WTC11 (cell line): Measurements from ENCODE around the gene LACTBL1.

Experiments
- CTCF ChIP-seq: fragments of 200-600 bp; IDR thresholded peaks from 2 replicates; pipeline ENCODE4 v1.8.0; 2022; ENCODE audit warnings: antibody characterized with exemption
- E2F1 ChIP-seq: sonication (generic); formaldehyde crosslinking; IDR thresholded peaks from 2 replicates; pipeline ENCODE4 v1.8.0; 2022; ENCODE audit warnings: mild to moderate bottlenecking, missing genetic modification reagents
- ZNF232 ChIP-seq: sonication (generic); formaldehyde crosslinking; IDR thresholded peaks from 2 replicates; pipeline ENCODE4 v1.8.0; 2022; ENCODE audit warnings: mild to moderate bottlenecking, missing genetic modification reagents

- TF ChIP-seq E2F1 (CRISPR knock-in tag) = no peak
- TF ChIP-seq CTCF = no peak
- TF ChIP-seq ZNF232 (CRISPR knock-in tag) = no peak
Measured at GRCh38 chr1:22920734-22921451, 51.8 kb downstream of the LACTBL1 start.
